HEK293 (cell line): ENCODE results near the gene THEM4.

Experiments used
- CTCF ChIA-PET: fragments of 350-600 bp; formaldehyde crosslinking; extraction: SDS; loops from one replicate; lab custom pipeline; 2021; ENCODE audit warnings: antibody characterized with exemption; lab: Yijun Ruan, JAX
- POLR2A ChIA-PET: fragments of 300-600 bp; formaldehyde crosslinking; extraction: SDS; loops from one replicate; lab custom pipeline; 2020; ENCODE audit warnings: antibody characterized with exemption, inconsistent platforms; lab: Yijun Ruan, JAX
- H3K27ac ChIP-seq: fragments of 200-500 bp; sonication (Bioruptor generic); 2 replicates; pipeline ENCODE4 v1.5.1; 2014; ENCODE audit warnings: low read depth, low read length, control low read depth, inconsistent platforms; ENCODE audit errors: extremely low read depth
- H3K36me3 ChIP-seq, 2 experiments: fragments of 200-500 bp in 1 of 2; sonication (Bioruptor generic) in 1 of 2; 1 replicate in 1 of 2; 2 replicates in 1 of 2; pipeline ENCODE4 v1.5.1; 2014 to 2017; ENCODE audit warnings: inconsistent platforms in 2 of 2, low read length in 2 of 2; ENCODE audit not compliant: control insufficient read depth in 2 of 2, insufficient read depth in 1 of 2
- H3K4me1 ChIP-seq: fragments of 200-500 bp; sonication (Bioruptor generic); 2 replicates; pipeline ENCODE4 v1.5.1; 2014; ENCODE audit warnings: mild to moderate bottlenecking, low read length, inconsistent platforms; ENCODE audit not compliant: control insufficient read depth, insufficient read depth
- H3K4me3 ChIP-seq: 2 replicates; pipeline ENCODE4 v1.5.1; 2011; ENCODE audit warnings: low read depth, mild to moderate bottlenecking, control low read depth, low read length, moderate library complexity
- H3K9me3 ChIP-seq: fragments of 200-500 bp; sonication (Bioruptor generic); 2 replicates; pipeline ENCODE4 v1.5.1; 2014; ENCODE audit warnings: low read depth, low read length, inconsistent platforms; ENCODE audit not compliant: control insufficient read depth, insufficient read depth
- BCL6B ChIP-seq: fragments of 450-650 bp; formaldehyde crosslinking; IDR thresholded peaks from 2 replicates; pipeline ENCODE4 v1.5.1; 2017; ENCODE audit warnings: missing biosample characterization, missing genetic modification characterization
- ZBTB11 ChIP-seq: fragments of 450-650 bp; formaldehyde crosslinking; conservative IDR thresholded peaks from 2 replicates; pipeline ENCODE4 v1.5.1; 2016; ENCODE audit warnings: low read depth, missing biosample characterization, missing genetic modification characterization
- ZBTB7A ChIP-seq: fragments of 450-650 bp; formaldehyde crosslinking; IDR thresholded peaks from 2 replicates; pipeline ENCODE4 v1.5.1; 2016; ENCODE audit warnings: low read depth, missing biosample characterization, missing genetic modification characterization
- ZIC2 ChIP-seq: fragments of 450-650 bp; formaldehyde crosslinking; IDR thresholded peaks from 2 replicates; pipeline ENCODE4 v1.5.1; 2016; ENCODE audit warnings: missing biosample characterization, missing genetic modification characterization
- ZNF10 ChIP-seq: fragments of 450-650 bp; formaldehyde crosslinking; IDR thresholded peaks from 2 replicates; pipeline ENCODE4 v1.5.1; 2017; ENCODE audit warnings: missing biosample characterization, missing genetic modification characterization
- ZNF132 ChIP-seq: fragments of 450-650 bp; formaldehyde crosslinking; IDR thresholded peaks from 2 replicates; pipeline ENCODE4 v1.5.1; 2017; ENCODE audit warnings: missing biosample characterization, missing genetic modification characterization, borderline replicate concordance
- ZNF133 ChIP-seq: fragments of 450-650 bp; formaldehyde crosslinking; IDR thresholded peaks from 2 replicates; pipeline ENCODE4 v1.5.1; 2016; ENCODE audit warnings: missing biosample characterization, missing genetic modification characterization
- ZNF211 ChIP-seq: fragments of 450-650 bp; formaldehyde crosslinking; IDR thresholded peaks from 2 replicates; pipeline ENCODE4 v1.5.1; 2016; ENCODE audit warnings: low read depth, missing biosample characterization, missing genetic modification characterization
- ZNF280D ChIP-seq: fragments of 450-650 bp; formaldehyde crosslinking; IDR thresholded peaks from 2 replicates; pipeline ENCODE4 v1.5.1; 2016; ENCODE audit warnings: missing biosample characterization, missing genetic modification characterization
- ZNF302 ChIP-seq: fragments of 450-650 bp; formaldehyde crosslinking; IDR thresholded peaks from 2 replicates; pipeline ENCODE4 v1.5.1; 2016; ENCODE audit warnings: missing biosample characterization, missing genetic modification characterization, low read depth
- ZNF335 ChIP-seq: fragments of 450-650 bp; formaldehyde crosslinking; conservative IDR thresholded peaks from 2 replicates; pipeline ENCODE4 v1.5.1; 2016; ENCODE audit warnings: missing biosample characterization, missing genetic modification characterization
- ZNF513 ChIP-seq: fragments of 450-650 bp; IDR thresholded peaks from 2 replicates; pipeline ENCODE4 v1.5.1; 2018; ENCODE audit warnings: missing biosample characterization, missing genetic modification characterization
- ZNF514 ChIP-seq: fragments of 450-650 bp; formaldehyde crosslinking; IDR thresholded peaks from 2 replicates; pipeline ENCODE4 v1.5.1; 2016; ENCODE audit warnings: missing biosample characterization, missing genetic modification characterization
- ZNF548 ChIP-seq: fragments of 450-650 bp; formaldehyde crosslinking; IDR thresholded peaks from 2 replicates; pipeline ENCODE4 v1.5.1; 2016; ENCODE audit warnings: missing biosample characterization, missing genetic modification characterization
- ZNF645 ChIP-seq: fragments of 450-650 bp; formaldehyde crosslinking; IDR thresholded peaks from 2 replicates; pipeline ENCODE4; 2016; ENCODE audit warnings: missing biosample characterization, missing genetic modification characterization
- ZNF654 ChIP-seq: fragments of 450-650 bp; formaldehyde crosslinking; IDR thresholded peaks from 2 replicates; pipeline ENCODE4 v1.5.1; 2016; ENCODE audit warnings: low read depth, missing biosample characterization, missing genetic modification characterization
- ZNF660 ChIP-seq: fragments of 450-650 bp; IDR thresholded peaks from 2 replicates; pipeline ENCODE4 v1.5.1; 2018; ENCODE audit warnings: missing biosample characterization, mild to moderate bottlenecking, missing genetic modification characterization
- ZNF664 ChIP-seq: fragments of 450-650 bp; formaldehyde crosslinking; IDR thresholded peaks from 2 replicates; pipeline ENCODE4 v1.5.1; 2016; ENCODE audit warnings: missing biosample characterization, missing genetic modification characterization
- ZSCAN16 ChIP-seq: fragments of 450-650 bp; formaldehyde crosslinking; IDR thresholded peaks from 2 replicates; pipeline ENCODE4 v1.5.1; 2016; ENCODE audit warnings: missing biosample characterization, missing genetic modification characterization
- ZSCAN30 ChIP-seq: fragments of 450-650 bp; IDR thresholded peaks from 2 replicates; pipeline ENCODE4 v1.5.1; 2018; ENCODE audit warnings: missing biosample characterization, mild to moderate bottlenecking, missing genetic modification characterization, moderate library complexity
- ZXDB ChIP-seq: fragments of 450-650 bp; formaldehyde crosslinking; IDR thresholded peaks from 2 replicates; pipeline ENCODE4 v1.5.1; 2016; ENCODE audit warnings: missing biosample characterization, missing genetic modification characterization

THEM4 gene

GRCh38 chr1:151846062-151846568 lies 63.2 kb downstream of the THEM4 start:
- CTCF ChIA-PET: interaction anchor here (0.6 to 1.7 kb wide), 4 partner anchors 9 to 1317 kb away, joined by 3 to 11 read pairs (median 3); partner anchors contain the start of gene LCE2A
- Histone ChIP-seq H3K27ac (no peak overlapping the region), H3K4me1 (no peaks in the 10 kb centered on the region), H3K36me3 (no peaks in the 10 kb centered on the region), H3K9me3 (no peaks in the 10 kb centered on the region), H3K4me3 (no peak overlapping the region)
- POLR2A ChIA-PET: interaction anchor here (0.5 kb wide), 1 partner anchor 8 kb away, joined by 5 read pairs; no protein-coding TSS in a partner anchor
- TF ChIP-seq ZNF654 (tag by site-specific recombination) (no peak), ZNF660 (tag by site-specific recombination) (0 out of 2 replicates have a peak, but pooled peaks have one; percentile 32), ZNF133 (tag by site-specific recombination) (no peak), ZIC2 (tag by site-specific recombination) (peak; percentile 62)

GRCh38 chr1:151843398-151843797 lies 65.9 kb downstream of the THEM4 start:
- no peaks in the 10 kb centered on the region for H3K36me3 ChIP-seq
- H3K4me3 ChIP-seq: no peak overlapping the region
- no peak overlapping the region for H3K27ac ChIP-seq
- TF ChIP-seq ZNF548 (tag by site-specific recombination): no peak
- TF ChIP-seq ZNF10 (tag by site-specific recombination): no peak
- no peak for TF ChIP-seq ZNF664
- no peak for TF ChIP-seq ZBTB11 (tag by site-specific recombination)
- TF ChIP-seq ZNF645 (tag by site-specific recombination): no peak
- TF ChIP-seq ZBTB7A (tag by site-specific recombination): no peak
- TF ChIP-seq ZNF132 (tag by site-specific recombination): no peak
- TF ChIP-seq ZNF514 (tag by site-specific recombination): no peak
- ChIA-PET POLR2A (no interaction called here), CTCF (interaction anchor here (0.6 to 0.8 kb wide), 2 partner anchors 36 to 55 kb away, joined by 3 read pairs; no protein-coding TSS in a partner anchor)
- H3K9me3 ChIP-seq: no peaks in the 10 kb centered on the region
- no peaks in the 10 kb centered on the region for H3K4me1 ChIP-seq

- H3K36me3 ChIP-seq: no peaks in the 10 kb centered on the region
- POLR2A ChIA-PET: no interaction called here
- H3K4me3 ChIP-seq: no peak overlapping the region
- H3K27ac ChIP-seq: no peak overlapping the region
- no peaks in the 10 kb centered on the region for H3K4me1 ChIP-seq
- CTCF ChIA-PET: interaction anchor here (0.8 to 1.4 kb wide), 4 partner anchors 40 to 500 kb away, joined by 3 read pairs; no protein-coding TSS in a partner anchor
- H3K9me3 ChIP-seq: no peaks in the 10 kb centered on the region
- TF ChIP-seq BCL6B (tag by site-specific recombination) (no peak), ZNF513 (tag by site-specific recombination) (no peak), ZNF211 (tag by site-specific recombination) (no peak), ZNF335 (no peak), ZNF302 (tag by site-specific recombination) (no peak), ZNF280D (tag by site-specific recombination) (no peak), ZSCAN16 (tag by site-specific recombination) (no peak), ZSCAN30 (no peak), ZXDB (tag by site-specific recombination) (no peak)
These were observed 68.2 kb downstream of the THEM4 start for GRCh38 chr1:151841141-151841540.
